WTC11 (cell line): ENCODE results near the gene DAB1. TPM values are rescaled to one million over a fixed set of nuclear protein-coding genes. Genes with fewer than 3 reads are reported as not detected.

Experiments used
- ATAC-seq: fragments of 200-7000 bp; cut with Tn5 transposase; 2 replicates; pipeline ENCODE4 v1.10.0; 2021; ENCODE audit warnings: mild to moderate bottlenecking, moderate library complexity
- CTCF ChIA-PET: fragments of 300-600 bp; sonication (Branson Sonifier 250); formaldehyde crosslinking; loops from one replicate; lab custom pipeline; 2021; ENCODE audit warnings: antibody characterized with exemption; lab: Charles Lee
- POLR2A ChIA-PET: fragments of 350-600 bp; sonication (Branson Sonifier 250); formaldehyde crosslinking; loops from one replicate; lab custom pipeline; 2021; ENCODE audit warnings: antibody characterized with exemption; lab: Charles Lee
- DNase-seq: peaks from one replicate; pipeline ENCODE4 v3.0.0; 2021; ENCODE audit warnings: low spot score
- H3K27ac Mint-ChIP-seq: 2 replicates; pipeline ENCODE4 v1.8.0; 2021; ENCODE audit warnings: mixed read lengths
- H3K27me3 Mint-ChIP-seq: 2 replicates; pipeline ENCODE4 v1.8.0; 2021; ENCODE audit warnings: low read depth, mild to moderate bottlenecking, moderate library complexity, mixed read lengths
- H3K36me3 Mint-ChIP-seq: 2 replicates; pipeline ENCODE4 v1.8.0; 2021; ENCODE audit warnings: mixed read lengths
- H3K4me1 Mint-ChIP-seq: 2 replicates; pipeline ENCODE4 v1.8.0; 2022; ENCODE audit warnings: mixed read lengths
- H3K4me3 Mint-ChIP-seq: 2 replicates; pipeline ENCODE4 v1.8.0; 2021; ENCODE audit warnings: mild to moderate bottlenecking, moderate library complexity, mixed read lengths
- H3K9me3 Mint-ChIP-seq: 2 replicates; pipeline ENCODE4 v1.8.0; 2021; ENCODE audit warnings: mixed read lengths
- ESRRA ChIP-seq: sonication (generic); formaldehyde crosslinking; IDR thresholded peaks from 2 replicates; pipeline ENCODE4 v1.8.1; 2022; ENCODE audit warnings: mild to moderate bottlenecking, missing genetic modification reagents, borderline replicate concordance
- FOXK1 ChIP-seq: sonication (generic); formaldehyde crosslinking; IDR thresholded peaks from 2 replicates; pipeline ENCODE4 v1.8.0; 2022; ENCODE audit warnings: mild to moderate bottlenecking, moderate library complexity, missing genetic modification reagents
- IRF2 ChIP-seq: sonication (generic); formaldehyde crosslinking; IDR thresholded peaks from 2 replicates; pipeline ENCODE4 v1.8.0; 2022; ENCODE audit warnings: low read depth, missing genetic modification reagents, borderline replicate concordance
- NR1H2 ChIP-seq: sonication (generic); formaldehyde crosslinking; IDR thresholded peaks from 2 replicates; pipeline ENCODE4 v1.9.0; 2021; ENCODE audit warnings: mild to moderate bottlenecking, moderate library complexity, missing genetic modification reagents
- OVOL2 ChIP-seq: fragments of 250-450 bp; sonication (Bioruptor Pico); IDR thresholded peaks from 2 replicates; pipeline ENCODE4 v1.9.0; 2021; ENCODE audit warnings: mild to moderate bottlenecking, borderline replicate concordance
- PRRX2 ChIP-seq: fragments of 250-450 bp; sonication (Bioruptor Pico); IDR thresholded peaks from 2 replicates; pipeline ENCODE4 v1.8.0; 2021; ENCODE audit warnings: mild to moderate bottlenecking
- RELA ChIP-seq: sonication (generic); formaldehyde crosslinking; IDR thresholded peaks from 2 replicates; pipeline ENCODE4 v1.8.1; 2022; ENCODE audit warnings: missing genetic modification reagents, mild to moderate bottlenecking, borderline replicate concordance
- SMAD3 ChIP-seq: sonication (generic); formaldehyde crosslinking; IDR thresholded peaks from 2 replicates; pipeline ENCODE4 v1.8.0; 2022; ENCODE audit warnings: missing genetic modification reagents, mild to moderate bottlenecking, borderline replicate concordance
- TEAD1 ChIP-seq: sonication (generic); formaldehyde crosslinking; IDR thresholded peaks from 2 replicates; pipeline ENCODE4 v1.8.0; 2022; ENCODE audit warnings: mild to moderate bottlenecking, missing genetic modification reagents
- TEAD4 ChIP-seq: sonication (generic); formaldehyde crosslinking; IDR thresholded peaks from 2 replicates; pipeline ENCODE4 v1.8.0; 2022; ENCODE audit warnings: mild to moderate bottlenecking, missing genetic modification reagents
- ZNF121 ChIP-seq: sonication (generic); formaldehyde crosslinking; IDR thresholded peaks from 2 replicates; pipeline ENCODE4 v1.8.0; 2023; ENCODE audit warnings: missing genetic modification reagents
- ZNF263 ChIP-seq: sonication (generic); formaldehyde crosslinking; IDR thresholded peaks from 2 replicates; pipeline ENCODE4 v1.8.1; 2022; ENCODE audit warnings: low read depth, mild to moderate bottlenecking, moderate library complexity, missing genetic modification reagents
- ZNF416 ChIP-seq: fragments of 250-450 bp; sonication (Bioruptor Pico); IDR thresholded peaks from 2 replicates; pipeline ENCODE4 v1.9.0; 2021; ENCODE audit warnings: mild to moderate bottlenecking, inconsistent platforms
- ZNF671 ChIP-seq: fragments of 250-450 bp; sonication (Bioruptor Pico); IDR thresholded peaks from 2 replicates; pipeline ENCODE4 v1.8.0; 2021; ENCODE audit warnings: mild to moderate bottlenecking
- total RNA-seq: library from RNA; stranded (reverse); gene quantifications from 3 replicates; pipeline ENCODE4 v1.2.3, GENCODE V29; 2021
- TF ChIP-seq, protein P1 (sequence below): sonication (generic); formaldehyde crosslinking; IDR thresholded peaks from 2 replicates; pipeline ENCODE4 v1.8.1; 2023; ENCODE audit warnings: mild to moderate bottlenecking, missing genetic modification reagents, borderline replicate concordance
- TF ChIP-seq, protein P2 (sequence below): fragments of 200-600 bp; IDR thresholded peaks from 2 replicates; pipeline ENCODE4 v1.8.0; 2022; ENCODE audit warnings: antibody characterized with exemption
- TF ChIP-seq, protein P3 (sequence below): sonication (generic); formaldehyde crosslinking; IDR thresholded peaks from 2 replicates; pipeline ENCODE4 v1.8.0; 2022; ENCODE audit warnings: mild to moderate bottlenecking, missing genetic modification reagents
- TF ChIP-seq, protein P4 (sequence below): fragments of 250-450 bp; sonication (Bioruptor Pico); IDR thresholded peaks from 2 replicates; pipeline ENCODE4 v1.9.0; 2021; ENCODE audit warnings: mild to moderate bottlenecking, borderline replicate concordance
- TF ChIP-seq, protein P5 (sequence below): sonication (generic); formaldehyde crosslinking; IDR thresholded peaks from 2 replicates; pipeline ENCODE4 v1.8.1; 2022; ENCODE audit warnings: mild to moderate bottlenecking, missing genetic modification reagents, moderate library complexity, borderline replicate concordance

DAB1 gene
- total RNA-seq, 1 experiment from 2014 or later, result 10.7 TPM

DNA sequence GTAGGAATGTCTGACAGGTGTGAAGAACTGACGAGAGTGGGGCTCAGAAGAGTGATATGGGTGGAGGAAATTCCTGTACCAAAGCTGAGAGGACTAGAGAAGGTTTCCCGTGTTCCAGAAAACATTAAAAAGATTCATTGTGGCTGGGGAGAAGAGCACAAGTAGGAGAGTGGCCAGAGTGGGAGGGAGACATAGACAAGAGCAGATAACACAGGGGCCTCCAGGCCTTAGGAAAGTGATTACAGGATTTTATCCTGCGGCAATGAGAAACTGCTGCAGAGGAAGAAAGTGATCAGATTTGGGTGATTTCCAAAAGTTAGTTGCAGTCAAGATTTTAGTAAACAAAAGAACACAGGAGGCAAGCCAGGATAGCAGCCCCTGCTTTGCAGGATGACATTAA lies 465.9 kb downstream of the DAB1 start (continued):
- TF ChIP-seq, protein P1, sequence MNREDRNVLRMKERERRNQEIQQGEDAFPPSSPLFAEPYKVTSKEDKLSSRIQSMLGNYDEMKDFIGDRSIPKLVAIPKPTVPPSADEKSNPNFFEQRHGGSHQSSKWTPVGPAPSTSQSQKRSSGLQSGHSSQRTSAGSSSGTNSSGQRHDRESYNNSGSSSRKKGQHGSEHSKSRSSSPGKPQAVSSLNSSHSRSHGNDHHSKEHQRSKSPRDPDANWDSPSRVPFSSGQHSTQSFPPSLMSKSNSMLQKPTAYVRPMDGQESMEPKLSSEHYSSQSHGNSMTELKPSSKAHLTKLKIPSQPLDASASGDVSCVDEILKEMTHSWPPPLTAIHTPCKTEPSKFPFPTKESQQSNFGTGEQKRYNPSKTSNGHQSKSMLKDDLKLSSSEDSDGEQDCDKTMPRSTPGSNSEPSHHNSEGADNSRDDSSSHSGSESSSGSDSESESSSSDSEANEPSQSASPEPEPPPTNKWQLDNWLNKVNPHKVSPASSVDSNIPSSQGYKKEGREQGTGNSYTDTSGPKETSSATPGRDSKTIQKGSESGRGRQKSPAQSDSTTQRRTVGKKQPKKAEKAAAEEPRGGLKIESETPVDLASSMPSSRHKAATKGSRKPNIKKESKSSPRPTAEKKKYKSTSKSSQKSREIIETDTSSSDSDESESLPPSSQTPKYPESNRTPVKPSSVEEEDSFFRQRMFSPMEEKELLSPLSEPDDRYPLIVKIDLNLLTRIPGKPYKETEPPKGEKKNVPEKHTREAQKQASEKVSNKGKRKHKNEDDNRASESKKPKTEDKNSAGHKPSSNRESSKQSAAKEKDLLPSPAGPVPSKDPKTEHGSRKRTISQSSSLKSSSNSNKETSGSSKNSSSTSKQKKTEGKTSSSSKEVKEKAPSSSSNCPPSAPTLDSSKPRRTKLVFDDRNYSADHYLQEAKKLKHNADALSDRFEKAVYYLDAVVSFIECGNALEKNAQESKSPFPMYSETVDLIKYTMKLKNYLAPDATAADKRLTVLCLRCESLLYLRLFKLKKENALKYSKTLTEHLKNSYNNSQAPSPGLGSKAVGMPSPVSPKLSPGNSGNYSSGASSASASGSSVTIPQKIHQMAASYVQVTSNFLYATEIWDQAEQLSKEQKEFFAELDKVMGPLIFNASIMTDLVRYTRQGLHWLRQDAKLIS, result no peak

DNA sequence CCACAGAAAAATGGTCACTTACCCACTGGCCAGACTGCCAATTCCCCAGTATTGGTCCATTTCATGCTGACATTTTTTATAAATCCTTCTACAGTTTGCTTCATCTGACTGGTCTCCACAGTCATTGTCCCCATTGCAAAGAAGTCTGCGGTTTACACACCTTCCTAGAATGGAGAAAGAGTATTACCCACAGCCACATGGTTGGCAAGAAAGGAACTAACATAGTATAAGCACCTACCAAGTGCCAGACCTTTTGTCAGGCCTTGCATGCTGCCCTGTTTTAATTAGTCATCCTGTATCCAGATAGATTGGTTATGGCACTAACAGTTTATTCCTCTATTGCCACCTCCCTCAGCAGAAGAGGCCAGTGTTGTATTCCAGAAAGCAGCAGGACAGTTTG lies 469.2 kb downstream of the DAB1 start:
- no peak for ATAC-seq
- ChIA-PET CTCF (no interaction called here), POLR2A (no interaction called here)
- DNase-seq, result no peak
- Mint-ChIP-seq H3K27ac (no peak overlapping the region), H3K36me3 (no peaks in the 10 kb centered on the region), H3K4me1 (no peaks in the 10 kb centered on the region), H3K9me3 (no peaks in the 10 kb centered on the region), H3K27me3 (peaks cover 3% of the 10 kb centered on the region; the same call in 1 of the 2 replicates), H3K4me3 (no peak overlapping the region)
- TF ChIP-seq NR1H2 (CRISPR knock-in tag) (no peak), RELA (CRISPR knock-in tag) (no peak), PRRX2 (CRISPR knock-in tag) (no peak), FOXK1 (no peak), TEAD4 (CRISPR knock-in tag) (no peak), ESRRA (CRISPR knock-in tag) (no peak), ZNF121 (no peak), OVOL2 (no peak), TEAD1 (CRISPR knock-in tag) (no peak)
- TF ChIP-seq, protein P2, sequence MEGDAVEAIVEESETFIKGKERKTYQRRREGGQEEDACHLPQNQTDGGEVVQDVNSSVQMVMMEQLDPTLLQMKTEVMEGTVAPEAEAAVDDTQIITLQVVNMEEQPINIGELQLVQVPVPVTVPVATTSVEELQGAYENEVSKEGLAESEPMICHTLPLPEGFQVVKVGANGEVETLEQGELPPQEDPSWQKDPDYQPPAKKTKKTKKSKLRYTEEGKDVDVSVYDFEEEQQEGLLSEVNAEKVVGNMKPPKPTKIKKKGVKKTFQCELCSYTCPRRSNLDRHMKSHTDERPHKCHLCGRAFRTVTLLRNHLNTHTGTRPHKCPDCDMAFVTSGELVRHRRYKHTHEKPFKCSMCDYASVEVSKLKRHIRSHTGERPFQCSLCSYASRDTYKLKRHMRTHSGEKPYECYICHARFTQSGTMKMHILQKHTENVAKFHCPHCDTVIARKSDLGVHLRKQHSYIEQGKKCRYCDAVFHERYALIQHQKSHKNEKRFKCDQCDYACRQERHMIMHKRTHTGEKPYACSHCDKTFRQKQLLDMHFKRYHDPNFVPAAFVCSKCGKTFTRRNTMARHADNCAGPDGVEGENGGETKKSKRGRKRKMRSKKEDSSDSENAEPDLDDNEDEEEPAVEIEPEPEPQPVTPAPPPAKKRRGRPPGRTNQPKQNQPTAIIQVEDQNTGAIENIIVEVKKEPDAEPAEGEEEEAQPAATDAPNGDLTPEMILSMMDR, result no peak
- TF ChIP-seq, protein P3, sequence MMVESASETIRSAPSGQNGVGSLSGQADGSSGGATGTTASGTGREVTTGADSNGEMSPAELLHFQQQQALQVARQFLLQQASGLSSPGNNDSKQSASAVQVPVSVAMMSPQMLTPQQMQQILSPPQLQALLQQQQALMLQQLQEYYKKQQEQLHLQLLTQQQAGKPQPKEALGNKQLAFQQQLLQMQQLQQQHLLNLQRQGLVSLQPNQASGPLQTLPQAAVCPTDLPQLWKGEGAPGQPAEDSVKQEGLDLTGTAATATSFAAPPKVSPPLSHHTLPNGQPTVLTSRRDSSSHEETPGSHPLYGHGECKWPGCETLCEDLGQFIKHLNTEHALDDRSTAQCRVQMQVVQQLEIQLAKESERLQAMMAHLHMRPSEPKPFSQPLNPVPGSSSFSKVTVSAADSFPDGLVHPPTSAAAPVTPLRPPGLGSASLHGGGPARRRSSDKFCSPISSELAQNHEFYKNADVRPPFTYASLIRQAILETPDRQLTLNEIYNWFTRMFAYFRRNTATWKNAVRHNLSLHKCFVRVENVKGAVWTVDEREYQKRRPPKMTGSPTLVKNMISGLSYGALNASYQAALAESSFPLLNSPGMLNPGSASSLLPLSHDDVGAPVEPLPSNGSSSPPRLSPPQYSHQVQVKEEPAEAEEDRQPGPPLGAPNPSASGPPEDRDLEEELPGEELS (CRISPR knock-in tag), result no peak

DNA sequence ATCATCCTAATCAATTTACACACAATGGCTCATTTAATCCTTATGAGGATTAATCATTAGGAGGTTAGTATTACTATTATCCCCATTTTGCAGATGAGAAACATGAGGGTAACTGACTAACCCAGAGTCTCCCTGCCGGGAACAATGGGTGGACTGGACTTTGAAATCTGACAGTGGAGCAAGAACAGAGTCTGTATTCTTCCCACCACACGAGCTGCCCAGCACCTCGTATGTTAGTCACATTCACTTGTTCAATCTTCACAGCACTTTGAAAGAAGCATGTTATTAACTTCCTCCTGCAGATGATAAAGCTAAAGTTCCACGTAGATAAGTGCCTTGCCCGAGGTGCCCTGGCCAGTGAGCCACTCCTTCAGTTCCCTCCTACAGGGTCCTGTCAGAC lies 470.5 kb downstream of the DAB1 start:
- H3K27ac Mint-ChIP-seq, result no peak overlapping the region
- peaks cover 3% of the 10 kb centered on the region; the same call in 1 of the 2 replicates for H3K27me3 Mint-ChIP-seq
- POLR2A ChIA-PET, result no interaction called here
- ATAC-seq, result no peak
- no peak overlapping the region for H3K4me3 Mint-ChIP-seq
- H3K9me3 Mint-ChIP-seq, result no peaks in the 10 kb centered on the region
- DNase-seq, result no peak
- CTCF ChIA-PET, result no interaction called here
- H3K36me3 Mint-ChIP-seq, result no peaks in the 10 kb centered on the region
- H3K4me1 Mint-ChIP-seq, result no peaks in the 10 kb centered on the region
- no peak for TF ChIP-seq ZNF416 (CRISPR knock-in tag)
- TF ChIP-seq, protein P4, sequence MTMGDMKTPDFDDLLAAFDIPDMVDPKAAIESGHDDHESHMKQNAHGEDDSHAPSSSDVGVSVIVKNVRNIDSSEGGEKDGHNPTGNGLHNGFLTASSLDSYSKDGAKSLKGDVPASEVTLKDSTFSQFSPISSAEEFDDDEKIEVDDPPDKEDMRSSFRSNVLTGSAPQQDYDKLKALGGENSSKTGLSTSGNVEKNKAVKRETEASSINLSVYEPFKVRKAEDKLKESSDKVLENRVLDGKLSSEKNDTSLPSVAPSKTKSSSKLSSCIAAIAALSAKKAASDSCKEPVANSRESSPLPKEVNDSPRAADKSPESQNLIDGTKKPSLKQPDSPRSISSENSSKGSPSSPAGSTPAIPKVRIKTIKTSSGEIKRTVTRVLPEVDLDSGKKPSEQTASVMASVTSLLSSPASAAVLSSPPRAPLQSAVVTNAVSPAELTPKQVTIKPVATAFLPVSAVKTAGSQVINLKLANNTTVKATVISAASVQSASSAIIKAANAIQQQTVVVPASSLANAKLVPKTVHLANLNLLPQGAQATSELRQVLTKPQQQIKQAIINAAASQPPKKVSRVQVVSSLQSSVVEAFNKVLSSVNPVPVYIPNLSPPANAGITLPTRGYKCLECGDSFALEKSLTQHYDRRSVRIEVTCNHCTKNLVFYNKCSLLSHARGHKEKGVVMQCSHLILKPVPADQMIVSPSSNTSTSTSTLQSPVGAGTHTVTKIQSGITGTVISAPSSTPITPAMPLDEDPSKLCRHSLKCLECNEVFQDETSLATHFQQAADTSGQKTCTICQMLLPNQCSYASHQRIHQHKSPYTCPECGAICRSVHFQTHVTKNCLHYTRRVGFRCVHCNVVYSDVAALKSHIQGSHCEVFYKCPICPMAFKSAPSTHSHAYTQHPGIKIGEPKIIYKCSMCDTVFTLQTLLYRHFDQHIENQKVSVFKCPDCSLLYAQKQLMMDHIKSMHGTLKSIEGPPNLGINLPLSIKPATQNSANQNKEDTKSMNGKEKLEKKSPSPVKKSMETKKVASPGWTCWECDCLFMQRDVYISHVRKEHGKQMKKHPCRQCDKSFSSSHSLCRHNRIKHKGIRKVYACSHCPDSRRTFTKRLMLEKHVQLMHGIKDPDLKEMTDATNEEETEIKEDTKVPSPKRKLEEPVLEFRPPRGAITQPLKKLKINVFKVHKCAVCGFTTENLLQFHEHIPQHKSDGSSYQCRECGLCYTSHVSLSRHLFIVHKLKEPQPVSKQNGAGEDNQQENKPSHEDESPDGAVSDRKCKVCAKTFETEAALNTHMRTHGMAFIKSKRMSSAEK, result no peak
- no peak for TF ChIP-seq FOXK1
- no peak for TF ChIP-seq ZNF671 (CRISPR knock-in tag)
- TF ChIP-seq IRF2 (CRISPR knock-in tag), result no peak
- TF ChIP-seq SMAD3, result no peak
- TF ChIP-seq, protein P5, sequence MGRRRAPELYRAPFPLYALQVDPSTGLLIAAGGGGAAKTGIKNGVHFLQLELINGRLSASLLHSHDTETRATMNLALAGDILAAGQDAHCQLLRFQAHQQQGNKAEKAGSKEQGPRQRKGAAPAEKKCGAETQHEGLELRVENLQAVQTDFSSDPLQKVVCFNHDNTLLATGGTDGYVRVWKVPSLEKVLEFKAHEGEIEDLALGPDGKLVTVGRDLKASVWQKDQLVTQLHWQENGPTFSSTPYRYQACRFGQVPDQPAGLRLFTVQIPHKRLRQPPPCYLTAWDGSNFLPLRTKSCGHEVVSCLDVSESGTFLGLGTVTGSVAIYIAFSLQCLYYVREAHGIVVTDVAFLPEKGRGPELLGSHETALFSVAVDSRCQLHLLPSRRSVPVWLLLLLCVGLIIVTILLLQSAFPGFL (CRISPR knock-in tag), result no peak
- TF ChIP-seq, protein P2, result no peak
- TF ChIP-seq NR1H2 (CRISPR knock-in tag), result no peak
- TF ChIP-seq ZNF263 (CRISPR knock-in tag), result no peak
